PC-3 (cell line): Measurements from ENCODE around the gene INS. TPM values are rescaled to one million over a fixed set of nuclear protein-coding genes. Genes with fewer than 3 reads are reported as not detected.

Experiments
- ATAC-seq: fragments of 200-7000 bp; cut with Tn5 transposase; 2 replicates; pipeline ENCODE4 v1.9.1; 2020; ENCODE audit warnings: mild to moderate bottlenecking, moderate library complexity
- BruUV-seq: library from RNA; stranded (reverse); fragments of 400-500 nt; replicated peaks from 2 replicates; lab custom pipeline; 2021; lab: Mats Ljungman, UMichigan
- CTCF ChIA-PET: fragments of 300-600 bp; sonication (Branson Sonifier 250); formaldehyde crosslinking; loops from one replicate; lab custom pipeline; 2022; ENCODE audit warnings: antibody characterized with exemption; lab: Charles Lee
- POLR2A ChIA-PET: fragments of 300-600 bp; sonication (Branson Sonifier 250); formaldehyde crosslinking; loops from one replicate; lab custom pipeline; 2022; ENCODE audit warnings: antibody characterized with exemption; ENCODE audit not compliant: unreplicated experiment; lab: Charles Lee
- DNase-seq: peaks from one replicate; pipeline ENCODE4 v3.0.0-alpha.2; 2015
- H2AFZ ChIP-seq: fragments of 300-600 bp; sonication (generic); 2 replicates; pipeline ENCODE4 v1.6.0; 2016; ENCODE audit warnings: antibody characterized with exemption, low read length
- H3F3A ChIP-seq: fragments of 300-600 bp; sonication (generic); one replicate; pipeline ENCODE4 v1.6.0; 2017; ENCODE audit warnings: antibody characterized with exemption, low read length, control low read depth, mild to moderate bottlenecking; ENCODE audit not compliant: unreplicated experiment
- H3K27ac ChIP-seq: fragments of 300-600 bp; sonication (generic); 2 replicates; pipeline ENCODE4 v1.5.1; 2016; ENCODE audit warnings: mild to moderate bottlenecking, low read length
- H3K27me3 ChIP-seq: fragments of 300-600 bp; sonication (generic); 2 replicates; pipeline ENCODE4 v1.6.1; 2016; ENCODE audit warnings: low read length, mixed read lengths
- H3K36me3 ChIP-seq: fragments of 300-600 bp; sonication (generic); 2 replicates; pipeline ENCODE4 v1.6.1; 2016; ENCODE audit warnings: low read depth, mixed run types, low read length, mixed read lengths
- H3K4me1 ChIP-seq: fragments of 300-600 bp; sonication (generic); 2 replicates; pipeline ENCODE4 v1.5.1; 2016; ENCODE audit warnings: low read length; ENCODE audit not compliant: insufficient read depth
- H3K4me2 ChIP-seq: fragments of 300-600 bp; sonication (generic); 2 replicates; pipeline ENCODE4 v1.6.0; 2016; ENCODE audit warnings: low read length
- H3K4me3 ChIP-seq: fragments of 300-600 bp; sonication (generic); 2 replicates; pipeline ENCODE4 v1.5.1; 2016; ENCODE audit warnings: mild to moderate bottlenecking, low read length, mixed read lengths
- H3K79me2 ChIP-seq: fragments of 300-600 bp; sonication (generic); 2 replicates; pipeline ENCODE4 v1.6.1; 2017; ENCODE audit warnings: low read length, mixed read lengths
- H3K9ac ChIP-seq: fragments of 300-600 bp; sonication (generic); 2 replicates; pipeline ENCODE4 v1.6.0; 2016; ENCODE audit warnings: mild to moderate bottlenecking, low read length
- H3K9me2 ChIP-seq: fragments of 300-600 bp; sonication (generic); replicated peaks from 2 replicates; pipeline ENCODE4 v1.6.1; 2016; ENCODE audit warnings: mixed run types, low read length, mixed read lengths
- H3K9me3 ChIP-seq: fragments of 300-600 bp; sonication (generic); 2 replicates; pipeline ENCODE4 v1.6.1; 2016; ENCODE audit warnings: low read length, mixed read lengths
- H4K20me1 ChIP-seq: fragments of 300-600 bp; sonication (generic); 2 replicates; pipeline ENCODE4 v1.6.1; 2016; ENCODE audit warnings: low read length, mixed read lengths
- CTCF ChIP-seq: fragments of 300-600 bp; sonication (generic); conservative IDR thresholded peaks from 2 replicates; pipeline ENCODE4 v1.5.1; 2017; ENCODE audit warnings: antibody characterized with exemption, low read depth, mild to moderate bottlenecking, low read length
- EZH2 ChIP-seq: fragments of 300-600 bp; sonication (generic); IDR thresholded peaks from one replicate; pipeline ENCODE4 v1.6.1; 2017; ENCODE audit warnings: antibody characterized with exemption, mild to moderate bottlenecking, low read length; ENCODE audit not compliant: unreplicated experiment
- EZH2phosphoT487 ChIP-seq: fragments of 300-600 bp; sonication (generic); IDR thresholded peaks from 2 replicates; pipeline ENCODE4 v1.6.1; 2018; ENCODE audit warnings: mild to moderate bottlenecking, antibody characterized with exemption, low read length, borderline replicate concordance
- intact Hi-C: fragments of 100-400 bp; cut with micrococcal nuclease; formaldehyde crosslinking; loops from 2 replicates; pipeline ENCODE4 v1.9.0; 2023
- total RNA-seq: library from RNA; depleted of rRNA; stranded (reverse); fragments of >200 nt; gene quantifications from 2 replicates; pipeline ENCODE4 v1.2.3, GENCODE V29; 2014

The INS gene
- total RNA-seq, 1 experiment from 2014 or later: not detected

- Histone ChIP-seq H2AFZ (no peak overlapping the region), H3K36me3 (no peaks in the 10 kb centered on the region), H3F3A (no peaks in the 10 kb centered on the region), H3K9me3 (no peaks in the 10 kb centered on the region), H4K20me1 (no peaks in the 10 kb centered on the region), H3K9ac (no peak overlapping the region), H3K9me2 (no peaks in the 10 kb centered on the region), H3K4me3 (no peak overlapping the region), H3K27ac (no peak overlapping the region), H3K4me2 (no peak overlapping the region), H3K4me1 (peaks cover 6% of the 10 kb centered on the region; the same call in 1 of the 2 replicates), H3K79me2 (no peaks in the 10 kb centered on the region), H3K27me3 (peaks cover 17% of the 10 kb centered on the region)
- ChIA-PET CTCF (no interaction called here), POLR2A (no interaction called here)
- TF ChIP-seq EZH2 (no peak), CTCF (no peak), EZH2phosphoT487 (no peak)
- DNase-seq: no peak
- no peak for ATAC-seq
- intact Hi-C loops: no loop called here
- BruUV-seq: no TSS peak
Measured at GRCh38 chr11:2135018-2135569, 25.9 kb downstream of the INS start.

DNA sequence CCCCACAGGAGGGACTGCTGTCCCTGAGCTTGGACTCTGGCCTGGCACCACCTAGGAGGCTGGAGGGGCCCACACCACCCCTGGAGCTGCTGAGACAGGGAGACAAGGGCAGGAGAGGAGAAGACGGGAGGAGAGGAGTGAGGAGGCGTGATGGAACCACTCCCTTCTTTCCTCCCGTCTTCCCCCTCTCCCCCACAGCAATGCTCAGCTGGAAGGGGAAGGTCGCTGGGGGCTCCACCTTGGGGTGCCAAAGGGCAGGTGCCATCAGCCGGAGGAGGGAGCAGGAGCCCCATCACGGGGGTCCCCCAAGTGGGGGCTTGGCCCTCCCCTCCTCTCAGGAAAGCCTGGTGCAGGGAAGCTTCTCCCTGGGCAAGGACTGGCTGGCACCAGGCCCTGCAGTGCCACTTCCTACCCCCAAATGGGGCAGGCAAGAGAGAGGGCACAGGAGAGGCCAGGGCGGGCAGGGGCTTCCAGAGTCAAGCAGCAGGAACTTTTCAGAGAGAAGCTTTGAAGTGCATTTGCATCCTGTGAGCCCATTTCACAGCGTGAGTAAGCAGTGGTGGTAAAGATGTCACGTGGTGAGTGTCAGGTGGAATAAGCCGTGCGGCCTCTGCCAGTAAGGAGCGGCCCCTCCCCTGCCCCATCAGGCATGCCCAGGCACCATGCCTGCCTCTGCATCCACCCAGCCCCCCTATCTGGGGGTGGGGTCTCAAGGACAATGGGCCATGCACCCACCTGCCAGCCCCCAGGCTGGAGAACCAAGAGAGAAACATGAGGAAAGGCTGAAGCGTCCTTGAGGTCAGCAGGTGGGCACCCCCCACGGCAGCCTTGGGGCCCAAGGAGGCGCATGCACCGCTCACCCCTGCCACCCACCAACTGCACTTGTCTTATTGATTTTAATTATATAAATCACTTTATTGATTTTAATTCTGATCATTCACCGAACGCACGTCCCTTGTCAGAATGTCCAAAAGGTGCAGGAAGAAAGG lies 26.7 kb downstream of the INS start:
- ChIA-PET CTCF (no interaction called here), POLR2A (no interaction called here)
- Histone ChIP-seq H3K9me3 (no peaks in the 10 kb centered on the region), H3K27me3 (peaks cover 11% of the 10 kb centered on the region), H3K4me3 (no peak overlapping the region), H3K36me3 (no peaks in the 10 kb centered on the region), H3K79me2 (no peaks in the 10 kb centered on the region), H4K20me1 (no peaks in the 10 kb centered on the region), H3K27ac (no peak overlapping the region), H3K9me2 (no peaks in the 10 kb centered on the region), H2AFZ (no peak overlapping the region), H3F3A (no peaks in the 10 kb centered on the region), H3K9ac (no peak overlapping the region), H3K4me1 (peaks cover 6% of the 10 kb centered on the region; the same call in 1 of the 2 replicates), H3K4me2 (no peak overlapping the region)
- intact Hi-C loops: no loop called here
- TF ChIP-seq EZH2phosphoT487: no peak
- TF ChIP-seq CTCF: no peak
- TF ChIP-seq EZH2: no peak
- BruUV-seq: no TSS peak
- ATAC-seq: no peak
- no peak for DNase-seq
